Neuronal stem cell (in vitro differentiated cells): ENCODE results near the gene YAE1. TPM values are rescaled to one million over a fixed set of nuclear protein-coding genes. Genes with fewer than 3 reads are reported as not detected.
A peak's percentile ranks its signal among the peaks of the same experiment; 100 is the strongest.

Experiments
- DNase-seq: peaks from one replicate; pipeline ENCODE4 v3.0.0-alpha.2; 2013; ENCODE audit warnings: low spot score
- H2AFZ ChIP-seq: one replicate; pipeline ENCODE4 v1.6.1; 2013; ENCODE audit warnings: mild to moderate bottlenecking, low read length, inconsistent platforms
- H2AK5ac ChIP-seq: 2 replicates; pipeline ENCODE4 v1.6.1; 2013; ENCODE audit warnings: low read depth, mild to moderate bottlenecking, inconsistent platforms, low read length, moderate library complexity, mixed read lengths
- H2BK120ac ChIP-seq: 2 replicates; pipeline ENCODE4 v1.6.1; 2013; ENCODE audit warnings: low read depth, mild to moderate bottlenecking, inconsistent platforms, low read length, moderate library complexity, mixed read lengths
- H2BK12ac ChIP-seq: one replicate; pipeline ENCODE4 v1.6.1; 2013; ENCODE audit warnings: low read length, inconsistent platforms
- H2BK15ac ChIP-seq: 2 replicates; pipeline ENCODE4 v1.6.1; 2013; ENCODE audit warnings: mild to moderate bottlenecking, low read length, inconsistent platforms, mixed read lengths
- H2BK5ac ChIP-seq: one replicate; pipeline ENCODE4 v1.6.1; 2013; ENCODE audit warnings: inconsistent platforms, mild to moderate bottlenecking, low read length, moderate library complexity
- H3K14ac ChIP-seq: one replicate; pipeline ENCODE4 v1.6.1; 2013; ENCODE audit warnings: low read length, inconsistent platforms
- H3K18ac ChIP-seq: 2 replicates; pipeline ENCODE4 v1.6.1; 2013; ENCODE audit warnings: low read length, inconsistent platforms
- H3K23ac ChIP-seq: 2 replicates; pipeline ENCODE4 v1.6.1; 2013; ENCODE audit warnings: low read depth, mild to moderate bottlenecking, mixed read lengths, low read length, inconsistent platforms; ENCODE audit not compliant: poor library complexity
- H3K27ac ChIP-seq: replicated peaks from 3 replicates; pipeline ENCODE4 v1.5.1; 2013; ENCODE audit warnings: low read length, inconsistent platforms
- H3K27me3 ChIP-seq, 3 experiments: 2 replicates each; pipeline ENCODE4 v1.6.1; 2013; ENCODE audit warnings: low read length in 3 of 3, mild to moderate bottlenecking in 2 of 3, inconsistent platforms in 1 of 3, low read depth in 1 of 3, mixed read lengths in 1 of 3, moderate library complexity in 1 of 3; ENCODE audit not compliant: control insufficient read depth in 3 of 3, insufficient read depth in 3 of 3
- H3K36me3 ChIP-seq, 2 donors: replicated peaks in 1 of 2; 2 replicates each; pipeline ENCODE4 v1.6.1; 2013; ENCODE audit warnings: low read length in 2 of 2; ENCODE audit not compliant: control insufficient read depth in 2 of 2, insufficient read depth in 2 of 2
- H3K4ac ChIP-seq: 2 replicates; pipeline ENCODE4 v1.6.1; 2013; ENCODE audit warnings: inconsistent platforms, mild to moderate bottlenecking, low read length, moderate library complexity
- H3K4me1 ChIP-seq, 2 donors: 1 replicate in 1 of 2; 2 replicates in 1 of 2; pipeline ENCODE4 v1.6.1; 2013; ENCODE audit warnings: low read length in 2 of 2, low read depth in 1 of 2; ENCODE audit not compliant: control insufficient read depth in 2 of 2, insufficient read depth in 1 of 2
- H3K4me2 ChIP-seq: one replicate; pipeline ENCODE4 v1.6.1; 2013; ENCODE audit warnings: mild to moderate bottlenecking, low read length, inconsistent platforms; ENCODE audit not compliant: insufficient read depth, poor library complexity, severe bottlenecking
- H3K4me3 ChIP-seq, 2 donors: 2 replicates each; pipeline ENCODE4 v1.5.1; 2013; ENCODE audit warnings: low read length in 2 of 2, mild to moderate bottlenecking in 2 of 2, inconsistent platforms in 1 of 2, moderate library complexity in 1 of 2
- H3K79me1 ChIP-seq: one replicate; pipeline ENCODE4 v1.6.1; 2013; ENCODE audit warnings: low read depth, mild to moderate bottlenecking, inconsistent platforms, low read length, moderate library complexity
- H3K9ac ChIP-seq: one replicate; pipeline ENCODE4 v1.6.1; 2013; ENCODE audit warnings: mild to moderate bottlenecking, low read depth, low read length, inconsistent platforms; ENCODE audit not compliant: poor library complexity
- H3K9me3 ChIP-seq, 2 donors: replicated peaks in 1 of 2; 2 replicates each; pipeline versions ENCODE3 to v1.6.1; 2013; ENCODE audit warnings: low read length in 2 of 2, mild to moderate bottlenecking in 2 of 2, inconsistent platforms in 1 of 2, low read depth in 1 of 2, mixed read lengths in 1 of 2, moderate library complexity in 1 of 2; ENCODE audit not compliant: control insufficient read depth in 2 of 2, insufficient read depth in 1 of 2
- H4K8ac ChIP-seq: one replicate; pipeline ENCODE4 v1.6.1; 2013; ENCODE audit warnings: low read depth, mild to moderate bottlenecking, inconsistent platforms, low read length, moderate library complexity
- H4K91ac ChIP-seq: one replicate; pipeline ENCODE4 v1.6.1; 2013; ENCODE audit warnings: low read length, low read depth, mild to moderate bottlenecking, inconsistent platforms; ENCODE audit not compliant: poor library complexity
- WGBS, 2 donors: extraction: QIAGEN DNeasy Blood & Tissue Kit; methylation state at CpG; one replicate each; pipeline ENCODE4 v1.1.7; 2013; ENCODE audit warnings: missing lambda C conversion rate in 2 of 2, mixed read lengths in 1 of 2; ENCODE audit not compliant: insufficient read length in 2 of 2, insufficient replicate concordance in 1 of 2; ENCODE audit errors: extremely low coverage in 2 of 2; 5-methylcytosine and 5-hydroxymethylcytosine counted together
- polyA plus RNA-seq, 2 experiments: library from polyadenylated mRNA; stranded (reverse); fragments of 200-250 nt; gene quantifications; one replicate each; pipeline ENCODE4 v1.2.3, GENCODE V29; 2013

The YAE1 gene, protein sequence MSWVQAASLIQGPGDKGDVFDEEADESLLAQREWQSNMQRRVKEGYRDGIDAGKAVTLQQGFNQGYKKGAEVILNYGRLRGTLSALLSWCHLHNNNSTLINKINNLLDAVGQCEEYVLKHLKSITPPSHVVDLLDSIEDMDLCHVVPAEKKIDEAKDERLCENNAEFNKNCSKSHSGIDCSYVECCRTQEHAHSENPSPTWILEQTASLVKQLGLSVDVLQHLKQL
- 33.0 TPM for polyA plus RNA-seq (2013, experiment 1 of 2)
- polyA plus RNA-seq (2013, experiment 2 of 2): 31.4 TPM

DNA sequence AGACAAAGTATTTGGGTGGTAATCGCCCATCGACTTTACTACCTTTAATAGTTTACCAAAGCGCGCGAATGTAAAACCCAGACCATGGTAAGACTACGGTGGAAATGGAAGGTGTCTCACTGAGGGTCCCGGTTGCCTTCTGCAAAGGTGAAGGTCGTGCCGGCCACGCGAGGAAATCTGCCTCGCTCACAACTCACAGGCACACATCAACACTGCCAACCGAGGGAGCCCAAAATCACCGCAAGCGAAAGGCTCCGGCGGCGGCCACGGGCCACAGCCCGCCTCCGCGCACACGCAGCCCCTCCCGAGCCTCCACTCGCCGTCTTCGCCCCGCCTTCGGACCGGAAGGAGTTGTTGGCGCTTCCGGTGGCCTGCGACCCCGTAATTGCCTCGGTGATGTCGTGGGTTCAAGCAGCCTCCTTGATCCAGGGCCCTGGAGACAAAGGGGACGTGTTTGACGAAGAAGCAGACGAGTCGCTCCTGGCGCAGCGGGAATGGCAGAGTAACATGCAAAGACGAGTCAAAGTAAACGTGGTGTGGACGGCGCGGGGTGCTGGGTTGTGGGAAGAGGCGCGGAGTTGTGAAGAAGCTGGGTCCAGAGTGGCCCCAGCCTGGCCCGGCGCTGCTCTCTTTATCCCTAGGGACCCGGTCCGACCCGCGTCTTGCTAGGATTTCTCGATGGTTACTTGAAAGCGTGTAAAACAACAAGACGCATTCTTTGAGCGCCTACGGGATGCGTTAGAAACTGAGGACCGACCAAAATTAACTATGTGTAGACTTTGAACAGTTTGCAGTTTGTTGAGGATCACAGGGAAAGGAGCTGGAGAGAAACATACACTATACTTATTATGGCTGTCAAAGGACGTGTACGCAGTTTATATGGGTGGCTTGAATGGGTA is at the start of gene YAE1:
YAE1 (plus strand) TSS at position 382 of the 899 bp plus-strand sequence; CDS start at position 397, 15 bp downstream.
- Histone ChIP-seq H3K79me1 (no peaks in the 10 kb centered on the region), H2AFZ (peak within 1 kb of the TSS; percentile 92), H2BK15ac (no peak within 1 kb of the TSS), H2BK12ac (no peak within 1 kb of the TSS), H3K4me1 (peaks cover 0 to 3% of the 10 kb centered on the region in 2 donors), H4K8ac (no peak within 1 kb of the TSS), H3K14ac (peak within 1 kb of the TSS; percentile 77), H3K18ac (peak within 1 kb of the TSS; percentile 97), H3K27ac (peak within 1 kb of the TSS; percentile 56), H3K27me3 (no peaks in the 10 kb centered on the region), H3K9me3 (no peaks in the 10 kb centered on the region), H2BK5ac (no peak within 1 kb of the TSS), H3K23ac (peak within 1 kb of the TSS; percentile 82), H3K36me3 (peaks cover 0 to 25% of the 10 kb centered on the region in 2 donors), H2BK120ac (peak within 1 kb of the TSS; percentile 25), H2AK5ac (no peak within 1 kb of the TSS), H4K91ac (no peak within 1 kb of the TSS), H3K4me3 (peak within 1 kb of the TSS; percentile 87 to 98), H3K4ac (no peak within 1 kb of the TSS), H3K4me2 (peak within 1 kb of the TSS; percentile 58), H3K9ac (peak within 1 kb of the TSS; percentile 95)
- DNase-seq: peak; percentile 75
- no CpG with 5 or more reads among the region's 64 CpGs for WGBS, 2 donors

DNA sequence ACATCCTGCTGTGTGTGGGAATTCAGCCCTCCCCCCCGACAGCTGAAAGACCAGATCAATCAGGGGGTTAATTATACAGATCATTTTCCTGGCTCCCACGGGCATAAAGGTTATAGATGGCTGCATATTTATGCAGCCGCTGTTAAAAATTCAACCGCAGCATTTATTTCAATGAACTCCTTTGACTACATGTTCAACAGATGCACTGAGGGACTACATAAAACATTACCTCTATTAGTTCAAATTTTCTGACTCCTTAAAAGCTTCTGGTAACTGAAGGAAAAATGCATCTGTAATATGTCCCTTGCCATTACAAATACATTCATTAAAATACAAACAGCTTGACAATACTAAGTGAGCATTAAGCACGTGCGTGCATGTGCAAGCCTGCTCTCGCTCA is 49.7 kb upstream of the YAE1 start:
- H4K91ac ChIP-seq: no peak overlapping the region
- H3K4me3 ChIP-seq: no peak overlapping the region
- no peak overlapping the region for H4K8ac ChIP-seq
- no peak overlapping the region for H2BK120ac ChIP-seq
- H3K4ac ChIP-seq: no peak overlapping the region
- no peak overlapping the region for H3K4me2 ChIP-seq
- H2AK5ac ChIP-seq: no peak overlapping the region
- H3K27ac ChIP-seq: no peak overlapping the region
- H3K14ac ChIP-seq: no peak overlapping the region
- DNase-seq: no peak
- no peaks in the 10 kb centered on the region for H3K4me1 ChIP-seq
- H3K79me1 ChIP-seq: no peaks in the 10 kb centered on the region
- no peak overlapping the region for H3K9ac ChIP-seq
- no peak overlapping the region for H2BK5ac ChIP-seq
- no peak overlapping the region for H3K23ac ChIP-seq
- H2AFZ ChIP-seq: no peak overlapping the region
- H3K18ac ChIP-seq: no peak overlapping the region
- H3K36me3 ChIP-seq: no peaks in the 10 kb centered on the region
- H2BK12ac ChIP-seq: no peak overlapping the region
- no CpG with 5 or more reads among the region's 7 CpGs for WGBS, 2 donors
- no peaks in the 10 kb centered on the region for H3K9me3 ChIP-seq
- no peak overlapping the region for H2BK15ac ChIP-seq
- no peaks in the 10 kb centered on the region for H3K27me3 ChIP-seq

DNA sequence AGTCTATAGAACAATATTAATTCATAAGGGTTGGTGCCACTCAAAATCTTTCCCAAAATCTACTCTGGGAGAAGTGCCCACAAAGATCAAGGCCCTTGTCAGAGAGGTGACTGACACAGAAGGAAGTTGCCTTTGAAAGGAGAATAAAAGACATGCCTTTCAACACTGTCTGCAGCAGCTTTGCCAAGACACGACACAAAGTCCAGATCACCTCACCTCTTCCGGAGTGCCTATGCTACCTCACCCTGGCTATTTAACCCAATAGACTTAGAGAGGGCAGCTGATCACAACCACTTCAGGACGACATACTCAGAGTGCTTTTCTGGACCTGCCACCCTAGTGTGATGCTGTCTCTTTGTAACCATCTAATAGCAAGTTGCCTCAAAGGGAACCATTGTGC is 49.0 kb upstream of the YAE1 start:
- Histone ChIP-seq H3K4me1 (no peaks in the 10 kb centered on the region), H3K27me3 (no peaks in the 10 kb centered on the region), H4K91ac (no peak overlapping the region), H3K9me3 (no peaks in the 10 kb centered on the region), H3K4ac (no peak overlapping the region), H2BK15ac (no peak overlapping the region), H3K9ac (no peak overlapping the region), H2BK120ac (no peak overlapping the region), H3K27ac (no peak overlapping the region), H3K4me2 (no peak overlapping the region), H4K8ac (no peak overlapping the region), H3K23ac (no peak overlapping the region), H2AK5ac (no peak overlapping the region), H3K14ac (no peak overlapping the region), H3K18ac (no peak overlapping the region), H3K4me3 (no peak overlapping the region), H3K36me3 (no peaks in the 10 kb centered on the region), H2AFZ (no peak overlapping the region), H2BK5ac (no peak overlapping the region), H3K79me1 (no peaks in the 10 kb centered on the region), H2BK12ac (no peak overlapping the region)
- WGBS, 2 donors: no CpG with 5 or more reads among the region's 3 CpGs
- DNase-seq: no peak

DNA sequence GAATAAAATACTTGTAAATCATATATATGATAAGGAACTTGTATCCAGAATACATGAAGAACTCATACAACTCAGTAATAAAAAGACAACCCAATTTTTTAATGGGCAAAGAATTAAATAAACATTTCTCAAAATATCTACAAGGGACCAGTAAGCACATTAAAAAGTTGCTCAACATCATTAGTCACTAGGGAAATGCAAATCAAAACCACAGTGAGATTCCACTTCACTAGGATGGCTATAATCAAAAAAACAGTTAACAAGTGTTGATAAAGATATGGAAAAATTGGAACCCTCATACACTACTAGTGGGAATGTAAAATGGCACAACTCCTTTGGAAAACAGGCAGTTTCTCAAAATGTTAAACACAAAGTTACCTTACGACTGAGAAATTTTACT is 40.3 kb upstream of the YAE1 start:
- H4K91ac ChIP-seq: no peak overlapping the region

More for the DNA sequence above, 40.3 kb upstream of the YAE1 start:
- Histone ChIP-seq H2BK12ac (no peak overlapping the region), H2BK5ac (no peak overlapping the region), H2AK5ac (no peak overlapping the region), H3K27ac (no peak overlapping the region), H3K4me2 (no peak overlapping the region), H3K9ac (no peak overlapping the region), H3K23ac (no peak overlapping the region), H3K27me3 (peaks cover 0 to 7% (median 0%) of the 10 kb centered on the region in 3 experiments), H3K4ac (no peak overlapping the region), H3K79me1 (no peaks in the 10 kb centered on the region), H3K18ac (no peak overlapping the region), H3K9me3 (no peaks in the 10 kb centered on the region), H4K8ac (no peak overlapping the region), H2BK15ac (no peak overlapping the region), H3K14ac (no peak overlapping the region), H2AFZ (no peak overlapping the region), H3K4me1 (peaks cover 0 to 3% of the 10 kb centered on the region in 2 donors), H3K4me3 (no peak overlapping the region), H3K36me3 (no peaks in the 10 kb centered on the region), H2BK120ac (no peak overlapping the region)
- no CpG with 5 or more reads among the region's 1 CpG for WGBS, 2 donors
- DNase-seq: no peak
